H1 (cell line): ENCODE data around the gene TRIM32. TPM values are rescaled to one million over a fixed set of nuclear protein-coding genes. Genes with fewer than 3 reads are reported as not detected.

ENCODE experiments used
- CTCF ChIA-PET: fragments of 300-600 bp; sonication (Branson Sonifier 250); formaldehyde crosslinking; loops from one replicate; lab custom pipeline; 2021; ENCODE audit not compliant: partially characterized antibody; lab: Charles Lee
- POLR2A ChIA-PET: fragments of 300-600 bp; sonication (Branson Sonifier 250); formaldehyde crosslinking; loops from one replicate; lab custom pipeline; 2021; ENCODE audit warnings: inconsistent platforms; ENCODE audit not compliant: partially characterized antibody; lab: Charles Lee
- DNase-seq, 2 experiments: peaks; one replicate each; pipeline versions ENCODE4 v3.0.0 to v3.0.0-alpha.2; 2010 to 2022; ENCODE audit warnings: low spot score in 2 of 2, low read depth in 1 of 2, mixed read lengths in 1 of 2
- FAIRE-seq: peaks from 2 replicates; lab custom pipeline; 2011; peaks lifted over from hg19 to GRCh38; lab: Jason Lieb, UNC
- H2AFZ ChIP-seq: 2 replicates; pipeline ENCODE4 v1.8.1; 2012; ENCODE audit warnings: low read length, inconsistent platforms
- H2AK5ac ChIP-seq: 2 replicates; pipeline ENCODE4 v1.6.1; 2013; ENCODE audit warnings: low read depth, low read length
- H2BK120ac ChIP-seq: replicated peaks from 2 replicates; pipeline ENCODE3; 2013; ENCODE audit warnings: low read depth, low read length, inconsistent platforms
- H2BK12ac ChIP-seq: 2 replicates; pipeline ENCODE4 v1.6.1; 2013; ENCODE audit warnings: low read depth, low read length
- H2BK15ac ChIP-seq: 2 replicates; pipeline ENCODE4 v1.6.1; 2013; ENCODE audit warnings: low read length
- H2BK20ac ChIP-seq: 2 replicates; pipeline ENCODE4 v1.6.1; 2013; ENCODE audit warnings: low read length
- H2BK5ac ChIP-seq: 2 replicates; pipeline ENCODE4 v1.6.1; 2013; ENCODE audit warnings: low read depth, low read length
- H3K14ac ChIP-seq: 2 replicates; pipeline ENCODE4 v1.6.1; 2013; ENCODE audit warnings: inconsistent platforms; ENCODE audit not compliant: insufficient read length
- H3K18ac ChIP-seq: 2 replicates; pipeline ENCODE4 v1.6.1; 2013; ENCODE audit warnings: low read length; ENCODE audit errors: extremely low read depth
- H3K23ac ChIP-seq: 2 replicates; pipeline ENCODE4 v1.6.1; 2013; ENCODE audit warnings: inconsistent platforms; ENCODE audit not compliant: insufficient read length
- H3K23me2 ChIP-seq: 2 replicates; pipeline ENCODE4 v1.6.1; 2013; ENCODE audit warnings: low read depth, low read length
- H3K27ac ChIP-seq: 2 replicates; pipeline ENCODE4 v1.6.1; 2011; ENCODE audit warnings: low read depth, low read length, inconsistent platforms
- H3K27me3 ChIP-seq, 4 experiments: replicated peaks in 1 of 4; 1 replicate in 1 of 4; 2 replicates in 3 of 4; pipeline versions ENCODE4 v1.6.1 to v1.8.1; 2011 to 2013; ENCODE audit warnings: low read length in 3 of 4, mild to moderate bottlenecking in 3 of 4, inconsistent platforms in 2 of 4, mixed read lengths in 2 of 4, moderate library complexity in 1 of 4; ENCODE audit not compliant: control insufficient read depth in 3 of 4, insufficient read depth in 3 of 4; ENCODE audit errors: extremely low read depth in 1 of 4
- H3K36me3 ChIP-seq, 4 experiments: 2 replicates each; pipeline versions ENCODE4 v1.6.1 to v1.8.1; 2011 to 2013; ENCODE audit warnings: mild to moderate bottlenecking in 4 of 4, low read length in 3 of 4, moderate library complexity in 2 of 4, control low read depth in 1 of 4, inconsistent platforms in 1 of 4; ENCODE audit not compliant: insufficient read depth in 4 of 4, control insufficient read depth in 2 of 4
- H3K4ac ChIP-seq: replicated peaks from 2 replicates; pipeline ENCODE3; 2013; ENCODE audit warnings: low read length, low read depth, mixed read lengths, inconsistent platforms; ENCODE audit not compliant: insufficient read length
- H3K4me1 ChIP-seq, 4 experiments: replicated peaks in 1 of 4; 1 replicate in 1 of 4; 2 replicates in 3 of 4; pipeline versions ENCODE4 v1.6.1 to v1.8.1; 2011 to 2013; ENCODE audit warnings: low read length in 3 of 4, inconsistent platforms in 2 of 4, mixed read lengths in 1 of 4; ENCODE audit not compliant: insufficient read depth in 4 of 4, control insufficient read depth in 3 of 4
- H3K4me2 ChIP-seq, 2 experiments: 2 replicates each; pipeline versions ENCODE4 v1.6.1 to v1.8.1; 2011 to 2013; ENCODE audit warnings: low read depth in 2 of 2, low read length in 2 of 2, control low read depth in 1 of 2, inconsistent platforms in 1 of 2, mild to moderate bottlenecking in 1 of 2; ENCODE audit not compliant: insufficient read depth in 1 of 2
- H3K4me3 ChIP-seq, 4 experiments: fragments of 200-600, 300-600 bp in 1 of 4; sonication (generic), shearing (Covaris generic), sonication (Bioruptor Twin) in 1 of 4; 2 replicates each; pipeline versions ENCODE4 v1.5.1 to v1.8.1; 2011 to 2016; ENCODE audit warnings: low read length in 4 of 4, low read depth in 3 of 4, control low read depth in 2 of 4, inconsistent platforms in 2 of 4, mild to moderate bottlenecking in 2 of 4, mixed read lengths in 1 of 4, moderate library complexity in 1 of 4; ENCODE audit not compliant: insufficient read depth in 2 of 4; ENCODE audit errors: extremely low read depth in 1 of 4
- H3K56ac ChIP-seq: replicated peaks from 2 replicates; pipeline ENCODE3; 2013; ENCODE audit warnings: low read depth, mild to moderate bottlenecking, mixed read lengths, low read length, inconsistent platforms; ENCODE audit not compliant: insufficient read length
- H3K79me1 ChIP-seq: 2 replicates; pipeline ENCODE4 v1.6.1; 2013; ENCODE audit warnings: low read depth, low read length, control low read depth
- H3K79me2 ChIP-seq, 2 experiments: 2 replicates each; pipeline versions ENCODE4 v1.6.1 to v1.8.1; 2012 to 2013; ENCODE audit warnings: low read length in 2 of 2, mild to moderate bottlenecking in 2 of 2, inconsistent platforms in 1 of 2; ENCODE audit not compliant: insufficient read depth in 2 of 2, control insufficient read depth in 1 of 2
- H3K9ac ChIP-seq, 4 experiments: replicated peaks in 1 of 4; 1 replicate in 1 of 4; 2 replicates in 3 of 4; pipeline versions ENCODE4 v1.6.1 to v1.8.1; 2011 to 2013; ENCODE audit warnings: low read depth in 3 of 4, low read length in 3 of 4, control low read depth in 2 of 4, mild to moderate bottlenecking in 2 of 4, moderate library complexity in 2 of 4, inconsistent platforms in 1 of 4; ENCODE audit errors: extremely low read depth in 1 of 4
- H3K9me3 ChIP-seq, 2 experiments: 2 replicates each; pipeline versions ENCODE4 v1.6.1 to v1.8.1; 2012 to 2013; ENCODE audit warnings: mild to moderate bottlenecking in 2 of 2, moderate library complexity in 2 of 2, control low read depth in 1 of 2, inconsistent platforms in 1 of 2, low read depth in 1 of 2, low read length in 1 of 2, mixed read lengths in 1 of 2; ENCODE audit not compliant: insufficient read depth in 2 of 2
- H4K20me1 ChIP-seq, 2 experiments: replicated peaks in 1 of 2; 2 replicates each; pipeline versions ENCODE3 to v1.8.1; 2011 to 2013; ENCODE audit warnings: inconsistent platforms in 2 of 2, low read length in 2 of 2, mild to moderate bottlenecking in 1 of 2; ENCODE audit not compliant: insufficient read depth in 2 of 2, control insufficient read depth in 1 of 2
- H4K5ac ChIP-seq: 2 replicates; pipeline ENCODE4 v1.6.1; 2013; ENCODE audit warnings: low read length, low read depth, mixed read lengths, inconsistent platforms; ENCODE audit not compliant: insufficient read length
- H4K8ac ChIP-seq: 2 replicates; pipeline ENCODE4 v1.8.0; 2013; ENCODE audit warnings: mild to moderate bottlenecking, moderate library complexity, low read length, inconsistent platforms; ENCODE audit not compliant: insufficient read depth; ENCODE audit errors: extremely low read depth
- H4K91ac ChIP-seq: replicated peaks from 2 replicates; pipeline ENCODE3; 2013; ENCODE audit warnings: low read length, mixed read lengths, inconsistent platforms; ENCODE audit not compliant: insufficient read length
- CHD2 ChIP-seq: IDR thresholded peaks from 2 replicates; pipeline ENCODE4 v1.6.1; 2012; ENCODE audit warnings: low read length, improper control_type of control experiment
- EP300 ChIP-seq, 2 experiments: IDR thresholded peaks; 1 replicate in 1 of 2; 2 replicates in 1 of 2; pipeline ENCODE4 v1.6.1; 2011 to 2012; ENCODE audit warnings: low read depth in 2 of 2, low read length in 2 of 2, mild to moderate bottlenecking in 2 of 2, borderline replicate concordance in 1 of 2, inconsistent platforms in 1 of 2, moderate library complexity in 1 of 2
- FOSL1 ChIP-seq: IDR thresholded peaks from 2 replicates; pipeline ENCODE4 v1.6.1; 2011; ENCODE audit warnings: mild to moderate bottlenecking, low read depth, low read length, moderate library complexity; ENCODE audit not compliant: insufficient read depth
- ZNF274 ChIP-seq: IDR thresholded peaks from 2 replicates; pipeline ENCODE4 v1.7.0; 2012; ENCODE audit warnings: low read length, borderline replicate concordance; ENCODE audit errors: extremely low read depth
- polyA plus RNA-seq, 7 experiments: library from polyadenylated mRNA; depleted of rRNA in 3 of 7; stranded (reverse) in 5 of 7; unstranded in 2 of 7; fragments of >200 nt in 5 of 7; fragments of 200-250 nt in 2 of 7; gene quantifications; 1 replicate in 5 of 7; 2 replicates in 1 of 7; 4 replicates in 1 of 7; pipeline versions ENCODE4 v1.2.1 to v1.2.3, GENCODE V29; 2011 to 2013; ENCODE audit warnings: missing spikeins in 2 of 7, mixed read lengths in 2 of 7
- total RNA-seq: library from RNA; stranded (reverse); fragmentation: NEBNext Ultra II Directional; extraction: Animal tissue kit (Norgen Biotek cat#: 25700); gene quantifications from 2 replicates; pipeline ENCODE4 v1.2.1, GENCODE V29; 2021

Gene TRIM32
- total and polyA plus RNA-seq, 2 of the 8 experiments (the other 6 are each of a cell fraction or from before 2014, with no cell fraction given), result 10.5 to 17.3 TPM

- Histone ChIP-seq H3K79me1 (no peaks in the 10 kb centered on the region; the same call in 1 of the 2 replicates), H2AK5ac (no peak overlapping the region), H3K36me3 (no peaks in the 10 kb centered on the region; a peak in 1 of 8 replicates), H2AFZ (no peak overlapping the region), H2BK15ac (0 out of 2 replicates have a peak overlapping the region, but pooled peaks have one; percentile 49), H3K18ac (no peak overlapping the region), H3K79me2 (peaks cover 0 to 18% of the 10 kb centered on the region in 2 experiments; a peak in 2 of 4 replicates), H3K9ac (no peak overlapping the region), H4K5ac (no peak overlapping the region), H3K56ac (no peak overlapping the region), H3K4me2 (peak overlapping the region; percentile 73 to 96), H3K27ac (no peak overlapping the region), H4K8ac (no peak overlapping the region), H3K4ac (no peak overlapping the region), H2BK5ac (no peak overlapping the region), H4K20me1 (peaks cover 0 to 1% of the 10 kb centered on the region in 2 experiments), H3K4me1 (peaks cover 0 to 9% (median 1%) of the 10 kb centered on the region in 4 experiments; a peak in 5 of 7 replicates), H2BK120ac (no peak overlapping the region), H3K23me2 (peaks cover 12% of the 10 kb centered on the region), H2BK20ac (peak overlapping the region; percentile 77; the same call in 1 of the 2 replicates), H4K91ac (no peak overlapping the region), H3K27me3 (no peaks in the 10 kb centered on the region; a peak in 2 of 7 replicates), H3K14ac (no peak overlapping the region), H3K4me3 (peak overlapping the region in 2 of 4 experiments; percentile 67 to 89; a peak in 3 of 8 replicates), H3K23ac (no peak overlapping the region), H3K9me3 (no peaks in the 10 kb centered on the region), H2BK12ac (no peak overlapping the region)
- ChIA-PET POLR2A (no interaction called here), CTCF (interaction anchor here (1.2 to 1.4 kb wide), 3 partner anchors 11 to 97 kb away, joined by 3 to 4 read pairs (median 4); no protein-coding TSS in a partner anchor)
- TF ChIP-seq ZNF274 (no peak), EP300 (IDR thresholded peaks at IDR 0.05; ENCODE audit: borderline replicate concordance in 1 of 2, low read depth in 2 of 2, low read length in 2 of 2) (no peak), FOSL1 (no peak), CHD2 (no peak)
- FAIRE-seq (no peak), DNase-seq (no peak)
Observed at GRCh38 chr9:116686135-116686534, 970 bp upstream of the TRIM32 start.
